HepG2 (cell line): ENCODE results near the gene UBL5. TPM values are rescaled to one million over a fixed set of nuclear protein-coding genes. Genes with fewer than 3 reads are reported as not detected.
A peak's percentile ranks its signal among the peaks of the same experiment; 100 is the strongest.

Experiments used
- GLI4 ChIP-seq: sonication (generic); formaldehyde crosslinking; IDR thresholded peaks from 2 replicates; pipeline ENCODE4 v1.5.1; 2020; ENCODE audit warnings: missing genetic modification reagents, mild to moderate bottlenecking, moderate library complexity, borderline replicate concordance
- KDM5A ChIP-seq: fragments of 200-600 bp; sonication (generic); IDR thresholded peaks from 2 replicates; pipeline ENCODE4 v1.7.0; 2018; ENCODE audit warnings: antibody characterized with exemption, mild to moderate bottlenecking, low read length, borderline replicate concordance
- MXD1 ChIP-seq: sonication (generic); formaldehyde crosslinking; IDR thresholded peaks from 2 replicates; pipeline ENCODE4 v1.4.0; 2020; ENCODE audit warnings: mild to moderate bottlenecking, missing genetic modification reagents
- NFYB ChIP-seq: sonication (generic); formaldehyde crosslinking; IDR thresholded peaks from 2 replicates; pipeline ENCODE4 v1.4.0; 2020; ENCODE audit warnings: missing genetic modification reagents
- PPARG ChIP-seq: conservative IDR thresholded peaks from 2 replicates; pipeline ENCODE4 v1.6.1; 2016; ENCODE audit warnings: missing biosample characterization, missing genetic modification reagents
- RCOR2 ChIP-seq: IDR thresholded peaks from 2 replicates; pipeline ENCODE4 v1.6.1; 2016; ENCODE audit warnings: missing biosample characterization, missing genetic modification reagents
- SP4 ChIP-seq: sonication (generic); formaldehyde crosslinking; IDR thresholded peaks from 2 replicates; pipeline ENCODE4 v1.8.1; 2023; ENCODE audit warnings: mild to moderate bottlenecking, missing genetic modification reagents
- SPEN ChIP-seq: sonication (generic); formaldehyde crosslinking; IDR thresholded peaks from 2 replicates; pipeline ENCODE4 v1.5.1; 2020; ENCODE audit warnings: low read depth, mild to moderate bottlenecking, missing genetic modification reagents
- TBL1XR1 ChIP-seq: fragments of 150-350 bp; IDR thresholded peaks from 2 replicates; pipeline ENCODE4 v1.6.1; 2014; ENCODE audit warnings: borderline replicate concordance, low read length; ENCODE audit not compliant: partially characterized antibody
- ZFP36L2 ChIP-seq: sonication (generic); formaldehyde crosslinking; IDR thresholded peaks from 2 replicates; pipeline ENCODE4 v1.4.0; 2020; ENCODE audit warnings: missing genetic modification reagents
- ZNF225 ChIP-seq: sonication (generic); formaldehyde crosslinking; IDR thresholded peaks from 2 replicates; pipeline ENCODE4 v1.4.0; 2020; ENCODE audit warnings: mild to moderate bottlenecking, missing genetic modification reagents
- ZNF567 ChIP-seq: sonication (generic); formaldehyde crosslinking; IDR thresholded peaks from 2 replicates; pipeline ENCODE4 v1.8.1; 2023; ENCODE audit warnings: mild to moderate bottlenecking, missing genetic modification reagents, borderline replicate concordance
- ZNF740 ChIP-seq: sonication (generic); formaldehyde crosslinking; IDR thresholded peaks from 2 replicates; pipeline ENCODE4 v1.4.0; 2020; ENCODE audit warnings: missing genetic modification reagents
- ZSCAN12 ChIP-seq: sonication (generic); formaldehyde crosslinking; IDR thresholded peaks from 2 replicates; pipeline ENCODE4 v1.9.0; 2021; ENCODE audit warnings: mild to moderate bottlenecking, missing genetic modification reagents
- polyA plus RNA-seq, 8 experiments: library from polyadenylated mRNA; depleted of rRNA in 3 of 8; stranded (reverse) in 7 of 8; unstranded in 1 of 8; fragments of >200 nt; fragmentation: Illumina TruSeq in 4 of 8; extraction: Trizol in 4 of 8; gene quantifications; 2 replicates each; pipeline versions ENCODE4 v1.2.1 to v1.2.3, GENCODE V29; 2011 to 2016; ENCODE audit warnings: low read depth in 4 of 8, missing spikeins in 1 of 8, mixed read lengths in 1 of 8; ENCODE audit not compliant: insufficient read depth in 1 of 8
- total RNA-seq, 5 experiments: library from RNA; depleted of rRNA; stranded (reverse); fragments of >200 nt; fragmentation: Illumina TruSeq; extraction: Trizol; gene quantifications; 2 replicates each; pipeline ENCODE4 v1.2.3, GENCODE V29; 2016; ENCODE audit warnings: low read depth in 1 of 5
- TF ChIP-seq, protein P1 (sequence below): sonication (generic); IDR thresholded peaks from 2 replicates; pipeline ENCODE4 v1.6.1; 2016; ENCODE audit warnings: low read depth, borderline replicate concordance
- TF ChIP-seq, protein P2 (sequence below), 2 experiments: sonication (generic) in 1 of 2; formaldehyde crosslinking in 1 of 2; IDR thresholded peaks; 2 replicates each; pipeline versions ENCODE4 v1.4.0 to v1.6.1; 2018 to 2020; ENCODE audit warnings: missing genetic modification reagents in 2 of 2, borderline replicate concordance in 1 of 2, low read depth in 1 of 2, mild to moderate bottlenecking in 1 of 2, missing biosample characterization in 1 of 2
- TF ChIP-seq, protein P3 (sequence below): sonication (generic); formaldehyde crosslinking; IDR thresholded peaks from 2 replicates; pipeline ENCODE4 v1.9.0; 2021; ENCODE audit warnings: missing genetic modification reagents, mild to moderate bottlenecking, borderline replicate concordance
- TF ChIP-seq, protein P4 (sequence below): sonication (generic); formaldehyde crosslinking; IDR thresholded peaks from 2 replicates; pipeline ENCODE4 v1.5.0; 2020; ENCODE audit warnings: mild to moderate bottlenecking, missing genetic modification reagents

UBL5 gene
- total and polyA plus RNA-seq, 2 of the 13 experiments (the other 11 are each of a cell fraction or from before 2014, with no cell fraction given): 373 to 487 TPM

GRCh38 chr19:9827289-9828238 lies at the start of gene UBL5 (continued):
- TF ChIP-seq, protein P1, sequence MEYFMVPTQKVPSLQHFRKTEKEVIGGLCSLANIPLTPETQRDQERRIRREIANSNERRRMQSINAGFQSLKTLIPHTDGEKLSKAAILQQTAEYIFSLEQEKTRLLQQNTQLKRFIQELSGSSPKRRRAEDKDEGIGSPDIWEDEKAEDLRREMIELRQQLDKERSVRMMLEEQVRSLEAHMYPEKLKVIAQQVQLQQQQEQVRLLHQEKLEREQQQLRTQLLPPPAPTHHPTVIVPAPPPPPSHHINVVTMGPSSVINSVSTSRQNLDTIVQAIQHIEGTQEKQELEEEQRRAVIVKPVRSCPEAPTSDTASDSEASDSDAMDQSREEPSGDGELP: peak; percentile 22; the same call in 1 of the 2 replicates
- TF ChIP-seq PPARG: 0 out of 2 replicates have a peak, but pooled peaks have one; percentile 22
- no peak for TF ChIP-seq ZNF740 (CRISPR knock-in tag)
- TF ChIP-seq, protein P2, sequence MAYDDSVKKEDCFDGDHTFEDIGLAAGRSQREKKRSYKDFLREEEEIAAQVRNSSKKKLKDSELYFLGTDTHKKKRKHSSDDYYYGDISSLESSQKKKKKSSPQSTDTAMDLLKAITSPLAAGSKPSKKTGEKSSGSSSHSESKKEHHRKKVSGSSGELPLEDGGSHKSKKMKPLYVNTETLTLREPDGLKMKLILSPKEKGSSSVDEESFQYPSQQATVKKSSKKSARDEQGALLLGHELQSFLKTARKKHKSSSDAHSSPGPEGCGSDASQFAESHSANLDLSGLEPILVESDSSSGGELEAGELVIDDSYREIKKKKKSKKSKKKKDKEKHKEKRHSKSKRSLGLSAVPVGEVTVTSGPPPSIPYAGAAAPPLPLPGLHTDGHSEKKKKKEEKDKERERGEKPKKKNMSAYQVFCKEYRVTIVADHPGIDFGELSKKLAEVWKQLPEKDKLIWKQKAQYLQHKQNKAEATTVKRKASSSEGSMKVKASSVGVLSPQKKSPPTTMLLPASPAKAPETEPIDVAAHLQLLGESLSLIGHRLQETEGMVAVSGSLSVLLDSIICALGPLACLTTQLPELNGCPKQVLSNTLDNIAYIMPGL (CRISPR knock-in tag; IDR thresholded peaks at IDR 0.05; ENCODE audit: borderline replicate concordance in 1 of 2, low read depth in 1 of 2): peak; percentile 84 to 88
- peak; percentile 89 for TF ChIP-seq SPEN (CRISPR knock-in tag)
- TF ChIP-seq ZNF225 (CRISPR knock-in tag): no peak; the same call in 1 of the 2 replicates
- peak; percentile 84 for TF ChIP-seq SP4 (CRISPR knock-in tag)
- TF ChIP-seq KDM5A: peak; percentile 91
- TF ChIP-seq, protein P3, sequence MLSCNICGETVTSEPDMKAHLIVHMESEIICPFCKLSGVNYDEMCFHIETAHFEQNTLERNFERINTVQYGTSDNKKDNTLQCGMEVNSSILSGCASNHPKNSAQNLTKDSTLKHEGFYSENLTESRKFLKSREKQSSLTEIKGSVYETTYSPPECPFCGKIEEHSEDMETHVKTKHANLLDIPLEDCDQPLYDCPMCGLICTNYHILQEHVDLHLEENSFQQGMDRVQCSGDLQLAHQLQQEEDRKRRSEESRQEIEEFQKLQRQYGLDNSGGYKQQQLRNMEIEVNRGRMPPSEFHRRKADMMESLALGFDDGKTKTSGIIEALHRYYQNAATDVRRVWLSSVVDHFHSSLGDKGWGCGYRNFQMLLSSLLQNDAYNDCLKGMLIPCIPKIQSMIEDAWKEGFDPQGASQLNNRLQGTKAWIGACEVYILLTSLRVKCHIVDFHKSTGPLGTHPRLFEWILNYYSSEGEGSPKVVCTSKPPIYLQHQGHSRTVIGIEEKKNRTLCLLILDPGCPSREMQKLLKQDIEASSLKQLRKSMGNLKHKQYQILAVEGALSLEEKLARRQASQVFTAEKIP (CRISPR knock-in tag): no peak
- TF ChIP-seq ZNF567 (CRISPR knock-in tag): no peak
- no peak for TF ChIP-seq ZFP36L2 (CRISPR knock-in tag)
- peak; percentile 16 for TF ChIP-seq TBL1XR1
- TF ChIP-seq NFYB: 0 out of 2 replicates have a peak, but pooled peaks have one; percentile 22
- peak; percentile 57; the same call in 1 of the 2 replicates for TF ChIP-seq MXD1 (CRISPR knock-in tag)
- TF ChIP-seq, protein P4, sequence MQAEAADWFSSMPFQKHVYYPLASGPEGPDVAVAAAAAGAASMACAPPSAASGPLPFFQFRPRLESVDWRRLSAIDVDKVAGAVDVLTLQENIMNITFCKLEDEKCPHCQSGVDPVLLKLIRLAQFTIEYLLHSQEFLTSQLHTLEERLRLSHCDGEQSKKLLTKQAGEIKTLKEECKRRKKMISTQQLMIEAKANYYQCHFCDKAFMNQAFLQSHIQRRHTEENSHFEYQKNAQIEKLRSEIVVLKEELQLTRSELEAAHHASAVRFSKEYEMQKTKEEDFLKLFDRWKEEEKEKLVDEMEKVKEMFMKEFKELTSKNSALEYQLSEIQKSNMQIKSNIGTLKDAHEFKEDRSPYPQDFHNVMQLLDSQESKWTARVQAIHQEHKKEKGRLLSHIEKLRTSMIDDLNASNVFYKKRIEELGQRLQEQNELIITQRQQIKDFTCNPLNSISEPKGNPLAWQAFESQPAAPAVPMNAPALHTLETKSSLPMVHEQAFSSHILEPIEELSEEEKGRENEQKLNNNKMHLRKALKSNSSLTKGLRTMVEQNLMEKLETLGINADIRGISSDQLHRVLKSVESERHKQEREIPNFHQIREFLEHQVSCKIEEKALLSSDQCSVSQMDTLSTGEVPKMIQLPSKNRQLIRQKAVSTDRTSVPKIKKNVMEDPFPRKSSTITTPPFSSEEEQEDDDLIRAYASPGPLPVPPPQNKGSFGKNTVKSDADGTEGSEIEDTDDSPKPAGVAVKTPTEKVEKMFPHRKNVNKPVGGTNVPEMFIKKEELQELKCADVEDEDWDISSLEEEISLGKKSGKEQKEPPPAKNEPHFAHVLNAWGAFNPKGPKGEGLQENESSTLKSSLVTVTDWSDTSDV: peak; percentile 68; the same call in 1 of the 2 replicates
- no peak for TF ChIP-seq RCOR2 (CRISPR knock-in tag)
- TF ChIP-seq ZSCAN12: 0 out of 2 replicates have a peak, but pooled peaks have one; percentile 15
- no peak for TF ChIP-seq GLI4
